ENCODE results near the gene SMIM23.

SMIM23 gene

DNA sequence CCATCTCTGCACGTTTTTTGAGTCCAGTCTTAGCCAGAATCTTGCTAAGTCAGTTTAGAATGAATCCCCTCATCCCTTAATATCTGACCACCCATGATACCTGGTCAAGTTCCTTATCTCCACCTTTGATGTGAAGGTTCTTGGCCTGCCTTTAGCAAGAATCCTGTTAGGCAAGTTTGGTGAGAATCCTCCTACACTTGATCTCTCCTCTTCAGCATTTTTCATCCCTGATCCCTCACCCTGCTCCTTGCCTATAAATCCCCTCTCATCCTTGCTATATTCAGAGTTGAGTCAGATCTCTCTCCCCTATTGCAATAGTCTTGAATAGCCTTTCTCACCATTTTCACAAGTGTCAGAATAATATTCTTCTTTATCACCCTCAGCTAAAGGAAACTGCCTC is 31.0 kb downstream of the SMIM23 start:
- no peak for DNase-seq (ENCODE audit: low spot score)

DNA sequence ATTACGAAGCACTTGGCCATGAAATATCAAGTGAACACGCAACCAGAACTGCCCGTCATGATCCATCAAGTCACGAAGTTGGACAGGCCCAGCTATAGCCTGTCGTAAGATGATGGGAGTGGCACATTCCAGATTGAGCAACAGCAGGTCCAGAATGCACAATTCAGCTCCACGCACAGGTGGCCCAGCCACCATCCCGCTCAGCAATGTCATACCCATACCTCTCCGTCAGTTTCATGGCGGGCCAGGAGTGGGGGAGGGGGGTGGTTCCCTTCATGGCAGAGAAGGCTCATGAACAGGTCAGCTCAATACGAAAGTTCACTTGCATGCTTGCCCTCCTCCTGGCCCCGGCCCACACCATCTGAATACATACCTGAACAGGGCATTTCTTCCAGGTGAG is 34.9 kb downstream of the SMIM23 start:
- DNase-seq (ENCODE audit: low spot score) = no peak

DNA sequence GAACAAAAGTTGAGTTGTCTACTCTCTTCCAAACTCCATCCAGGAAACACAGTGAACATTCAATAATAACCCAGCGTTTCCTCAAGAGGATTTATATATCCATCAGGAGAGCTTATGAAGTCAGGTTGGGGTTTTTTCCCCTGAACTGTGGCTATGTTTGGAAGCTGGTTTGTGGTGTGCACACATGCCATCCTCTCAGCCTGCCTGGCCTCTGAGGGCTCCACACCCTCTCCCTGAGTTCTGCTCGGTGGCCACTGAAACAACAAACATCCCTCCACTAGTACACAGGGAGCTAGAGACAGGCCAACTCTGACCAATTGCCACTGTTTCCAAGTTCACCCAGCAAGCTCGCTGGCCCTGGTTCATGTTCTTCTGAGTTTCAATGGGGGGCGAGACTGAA is 35.7 kb downstream of the SMIM23 start:
- no peak for DNase-seq (ENCODE audit: low spot score)

DNA sequence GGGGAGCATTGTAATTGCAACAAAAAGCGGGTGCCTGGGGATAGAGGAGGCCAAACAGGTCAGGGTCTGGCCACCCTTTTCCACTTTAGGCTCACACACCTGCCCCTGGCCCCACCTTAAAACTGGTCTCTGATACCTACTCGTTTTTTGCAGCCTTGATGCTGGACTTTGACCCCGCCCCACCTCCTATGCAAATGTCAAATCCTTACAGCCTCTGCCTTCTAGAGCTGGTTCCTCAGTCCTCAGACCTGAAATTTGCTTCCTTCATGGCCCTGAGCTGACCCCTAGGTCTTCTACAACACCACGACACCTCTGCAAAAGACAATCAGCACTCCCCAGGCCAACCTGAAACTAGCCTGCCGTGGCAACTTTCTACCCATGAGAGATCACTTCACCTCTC is 37.7 kb downstream of the SMIM23 start:
- no peak for DNase-seq (ENCODE audit: low spot score)

DNA sequence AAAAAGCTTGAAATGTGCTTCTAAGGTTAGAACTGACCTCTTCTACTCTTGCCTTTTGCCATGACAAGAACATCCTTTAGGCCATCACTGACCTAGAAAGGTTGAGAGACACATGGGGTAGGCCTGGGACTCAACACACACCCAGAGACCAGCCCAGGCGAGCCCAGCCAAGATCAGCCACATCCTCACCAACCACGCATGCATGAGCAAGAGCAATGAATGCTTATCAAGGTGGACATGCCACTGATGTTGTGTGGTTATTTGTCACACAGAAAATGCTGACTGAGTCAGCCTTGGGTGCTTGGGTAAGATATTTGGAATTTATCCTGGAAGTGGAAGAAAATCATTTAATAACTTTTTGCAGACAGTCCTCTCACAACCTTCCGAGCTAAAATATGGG is 39.4 kb downstream of the SMIM23 start:
- no peak for DNase-seq (ENCODE audit: low spot score)

DNA sequence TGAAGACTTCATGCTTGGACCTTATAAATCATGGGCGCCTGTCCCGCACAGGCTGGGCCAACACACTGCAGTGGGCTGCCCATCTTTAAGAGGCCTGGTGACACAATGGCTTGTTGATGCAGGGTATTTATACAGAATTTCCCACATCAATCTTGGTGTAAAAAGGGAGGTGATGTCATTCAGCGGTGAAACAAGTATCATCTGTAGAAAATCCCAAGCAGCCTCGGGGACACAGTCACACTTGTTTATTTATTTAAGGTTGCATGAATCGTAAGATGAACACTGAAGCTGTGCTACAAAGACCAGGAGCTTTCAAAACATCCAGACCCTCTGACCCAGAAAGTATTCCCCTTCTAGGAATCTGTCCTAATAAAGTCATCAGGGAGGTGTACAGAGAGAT is 40.5 kb downstream of the SMIM23 start:
- no peak for DNase-seq (ENCODE audit: low spot score)

DNA sequence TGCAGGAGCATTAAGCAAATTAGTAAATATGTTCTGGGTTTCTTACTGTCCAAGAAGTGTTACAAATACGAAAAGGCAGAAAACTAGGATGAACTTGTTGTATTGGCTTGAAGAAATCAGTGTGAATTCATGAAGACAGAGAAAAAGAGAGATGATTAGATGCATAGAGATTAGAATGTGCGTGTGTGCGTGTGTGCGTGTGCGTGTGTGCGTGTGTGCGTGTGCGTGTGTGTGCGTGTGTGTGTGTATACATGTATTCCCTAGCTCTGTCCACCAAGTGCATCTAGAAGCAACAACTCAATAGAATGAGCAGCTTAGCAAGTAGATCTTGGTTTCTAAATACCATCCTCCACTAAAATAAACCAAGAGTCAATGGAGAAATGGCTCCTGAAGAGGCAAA is 41.5 kb downstream of the SMIM23 start:
- no peak for DNase-seq (ENCODE audit: low spot score)

DNA sequence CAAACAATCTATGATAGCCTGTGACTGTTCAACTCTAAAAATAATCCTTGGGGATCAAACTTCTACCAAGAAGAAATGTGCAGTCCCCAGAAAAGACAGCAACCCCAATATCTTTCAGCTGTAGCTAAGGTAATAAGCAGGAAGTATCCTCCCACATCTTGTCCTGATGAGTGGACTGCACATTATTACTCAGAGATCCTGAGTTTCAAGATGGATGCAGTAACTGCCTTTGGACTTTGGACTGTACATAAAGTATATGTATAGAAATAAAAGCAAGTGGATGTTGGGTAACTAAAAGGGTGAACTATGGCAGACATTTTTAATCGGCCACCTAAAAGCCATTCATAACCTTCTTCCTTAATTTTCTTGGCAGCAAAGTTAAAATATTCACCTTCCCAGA is 45.1 kb downstream of the SMIM23 start:
- DNase-seq (ENCODE audit: low spot score) = no peak

DNA sequence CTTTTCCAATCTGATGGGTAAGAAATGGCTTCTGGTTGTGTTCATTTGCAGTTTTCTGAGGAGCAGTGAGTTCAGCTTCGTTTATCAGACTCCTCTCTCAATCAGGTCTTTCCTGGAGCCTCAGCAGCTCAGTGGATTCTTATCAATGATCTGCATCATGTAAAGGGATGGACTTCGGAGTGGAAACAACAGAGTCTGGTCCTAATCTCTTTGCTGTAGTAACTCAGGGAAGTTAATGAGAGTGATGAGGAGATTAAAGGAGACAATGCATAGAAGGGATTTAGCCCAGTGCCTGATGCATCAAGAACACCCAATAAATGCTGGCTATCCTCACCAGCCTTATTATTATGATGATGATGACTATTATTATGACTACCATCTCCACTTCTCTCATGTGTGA is 47.2 kb downstream of the SMIM23 start:
- DNase-seq (ENCODE audit: low spot score) = no peak

DNA sequence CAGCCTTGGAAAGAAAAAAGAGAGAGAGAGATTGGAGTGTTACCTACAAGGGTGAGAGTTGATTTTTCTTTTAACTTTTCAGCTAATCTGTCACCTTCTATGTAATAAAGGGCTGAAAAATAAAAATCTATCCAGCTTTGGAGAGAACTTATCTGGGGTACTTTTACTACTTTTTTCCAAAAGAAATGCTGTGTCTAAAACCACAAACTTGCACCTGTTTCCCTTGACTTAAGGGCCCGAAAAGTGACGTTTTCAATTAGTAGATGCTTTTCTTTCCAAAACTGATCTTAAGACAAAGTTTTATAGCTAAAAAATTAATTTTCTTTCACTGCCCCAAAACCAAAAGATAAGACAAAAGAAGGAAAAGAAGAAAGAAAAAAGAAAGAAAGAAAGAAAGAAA is 48.8 kb downstream of the SMIM23 start:
- no peak for DNase-seq (ENCODE audit: low spot score)

DNA sequence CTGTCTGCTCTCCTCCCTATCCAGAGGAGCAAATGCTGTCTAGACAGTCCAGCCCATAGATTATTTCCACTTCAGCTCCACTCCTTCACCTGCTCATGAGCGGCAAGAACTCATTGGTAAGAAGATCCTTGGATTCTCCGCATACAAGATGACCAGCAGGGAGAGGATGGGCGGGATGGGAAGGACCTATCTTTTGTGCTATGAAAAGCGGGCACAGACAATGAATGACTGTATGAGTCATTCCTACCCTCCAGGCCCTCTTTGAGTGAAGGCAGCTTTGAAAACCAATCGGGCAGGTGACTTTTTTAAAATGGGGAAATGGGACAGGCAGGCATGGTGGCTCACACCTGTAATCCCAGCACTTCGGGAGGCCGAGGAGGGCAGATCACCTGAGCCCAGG is 49.4 kb downstream of the SMIM23 start:
- no peak for DNase-seq (ENCODE audit: low spot score)

DNA sequence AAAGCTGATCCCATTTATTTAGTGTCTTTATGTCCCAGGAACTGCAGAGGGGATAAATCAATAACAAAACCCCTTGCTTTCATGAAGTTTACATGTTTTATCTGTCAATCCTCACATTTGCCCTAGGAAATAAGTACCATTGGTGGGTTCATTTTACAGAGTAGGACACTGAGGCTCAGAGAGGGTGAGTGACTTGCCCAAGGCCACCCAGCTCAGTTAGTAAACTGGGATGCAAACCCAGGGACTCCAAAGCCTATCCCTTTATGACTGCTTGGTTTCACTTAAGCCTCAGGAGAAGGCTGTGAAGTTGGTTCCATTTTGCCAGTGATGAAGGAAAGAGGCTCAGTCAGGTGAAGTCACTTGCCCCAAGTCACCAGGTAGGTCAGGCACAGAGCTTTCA is 51.9 kb downstream of the SMIM23 start:
- DNase-seq (ENCODE audit: low spot score) = no peak

DNA sequence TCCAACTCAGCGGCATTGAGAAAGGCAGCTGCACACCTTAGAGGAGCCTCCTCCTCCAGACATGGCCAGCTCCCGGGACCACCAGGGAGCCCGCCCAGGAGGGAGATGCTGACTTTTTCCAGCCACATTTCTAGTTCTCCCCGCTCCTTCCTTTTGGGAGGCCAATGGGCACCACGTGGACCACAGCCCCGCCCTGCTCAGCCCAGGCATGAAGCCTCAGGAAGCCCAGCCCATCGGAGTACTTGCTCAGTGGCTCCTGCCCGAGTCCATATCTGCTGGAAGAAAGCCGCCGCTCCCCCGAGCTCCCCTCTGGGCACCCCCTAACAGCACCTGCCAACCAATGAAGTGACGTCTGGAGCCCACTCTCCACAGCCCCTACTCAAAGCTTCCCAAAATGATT is 52.4 kb downstream of the SMIM23 start:
- no peak for DNase-seq (ENCODE audit: low spot score)

DNA sequence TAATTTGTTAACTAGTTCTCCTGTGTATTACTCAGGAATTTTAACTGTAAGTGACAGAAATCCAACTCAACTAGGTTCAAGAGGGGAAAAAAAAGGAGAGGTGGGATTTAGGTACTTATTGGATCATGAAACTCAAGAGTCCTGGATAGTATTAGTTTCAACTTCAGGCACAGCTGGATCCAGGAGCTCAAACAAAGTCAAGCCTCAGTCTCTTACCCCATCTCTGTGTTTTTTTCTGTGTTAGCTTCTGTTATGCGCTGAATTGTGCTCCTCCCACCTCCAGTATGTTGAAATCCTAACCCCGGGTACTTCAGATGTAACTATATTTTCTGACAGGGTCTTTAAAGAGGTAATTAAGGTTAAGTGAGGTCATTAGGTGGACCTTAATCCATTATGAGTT is 53.5 kb downstream of the SMIM23 start:
- DNase-seq (ENCODE audit: low spot score) = no peak

DNA sequence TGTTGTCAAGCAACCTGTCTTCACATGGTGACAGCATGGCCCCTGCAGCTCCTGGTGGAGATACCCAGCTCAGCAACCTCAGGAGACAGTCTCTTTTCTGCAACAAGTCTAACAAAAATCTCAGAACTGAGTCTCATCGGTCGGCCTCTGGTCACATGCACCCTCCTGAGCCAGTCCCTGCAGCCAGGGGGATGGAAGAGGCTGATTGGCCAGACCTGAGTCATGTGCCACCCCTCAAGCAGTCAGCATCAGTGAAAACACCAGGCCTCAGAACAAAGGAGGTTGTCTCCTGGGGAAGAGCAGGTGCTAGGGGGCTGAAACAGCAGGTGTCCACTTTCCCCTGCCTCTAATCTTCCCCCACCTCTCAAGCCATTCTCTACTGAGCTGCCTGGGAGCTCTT is 54.4 kb downstream of the SMIM23 start:
- no peak for DNase-seq (ENCODE audit: low spot score)

Data from CD4-positive, alpha-beta T cell treated with Interleukin-6 at 100 ng/mL for 8 hours (primary cell).